ENCODE results near the gene IRAK2. TPM values are rescaled to one million over a fixed set of nuclear protein-coding genes. Genes with fewer than 3 reads are reported as not detected.
"Not testable (repeated sequence)": the region's sequence is repeated elsewhere in the genome, so short reads cannot be mapped to it uniquely, and the experiment has no call there.

The IRAK2 gene
- total RNA-seq, 1 donor from 2014 or later: 1.6 TPM

GRCh38 chr3:10263646-10264363 is 99.1 kb downstream of the IRAK2 start:
- H3K4me1 ChIP-seq (ENCODE audit: control insufficient read depth in 3 of 3, insufficient read depth in 3 of 3, low read length in 3 of 3): peaks cover 4 to 14% (median 6%) of the 10 kb centered on the region in 3 donors
- no peaks in the 10 kb centered on the region for H3K27me3 ChIP-seq (ENCODE audit: control insufficient read depth in 3 of 3, insufficient read depth in 3 of 3, low read length in 3 of 3)
- no peak overlapping the region for H3K27ac ChIP-seq (ENCODE audit: low read depth, low read length)
- peaks cover 0 to 35% (median 19%) of the 10 kb centered on the region in 3 donors for H3K36me3 ChIP-seq (ENCODE audit: control insufficient read depth in 3 of 3, insufficient read depth in 3 of 3, low read length in 3 of 3)
- H3K9ac ChIP-seq (ENCODE audit: low read depth in 1 of 3, low read length in 3 of 3): no peak overlapping the region
- no peaks in the 10 kb centered on the region for H3K9me3 ChIP-seq (ENCODE audit: control insufficient read depth in 3 of 3, low read length in 3 of 3)
- H3K4me3 ChIP-seq (ENCODE audit: low read length in 3 of 3): peak overlapping the region in 1 of 3 donors; percentile 8

GRCh38 chr3:10265833-10266232 is 101.1 kb downstream of the IRAK2 start:
- no peak overlapping the region for H3K4me3 ChIP-seq (ENCODE audit: low read length in 3 of 3)
- H3K27me3 ChIP-seq (ENCODE audit: control insufficient read depth in 3 of 3, insufficient read depth in 3 of 3, low read length in 3 of 3): no peaks in the 10 kb centered on the region
- H3K27ac ChIP-seq (ENCODE audit: low read depth, low read length): no peak overlapping the region
- no peaks in the 10 kb centered on the region for H3K9me3 ChIP-seq (ENCODE audit: control insufficient read depth in 3 of 3, low read length in 3 of 3)
- peaks cover 2 to 14% (median 14%) of the 10 kb centered on the region in 3 donors for H3K4me1 ChIP-seq (ENCODE audit: control insufficient read depth in 3 of 3, insufficient read depth in 3 of 3, low read length in 3 of 3)
- peaks cover 11 to 32% (median 19%) of the 10 kb centered on the region in 3 donors for H3K36me3 ChIP-seq (ENCODE audit: control insufficient read depth in 3 of 3, insufficient read depth in 3 of 3, low read length in 3 of 3)
- no peak overlapping the region for H3K9ac ChIP-seq (ENCODE audit: low read depth in 1 of 3, low read length in 3 of 3)

DNA sequence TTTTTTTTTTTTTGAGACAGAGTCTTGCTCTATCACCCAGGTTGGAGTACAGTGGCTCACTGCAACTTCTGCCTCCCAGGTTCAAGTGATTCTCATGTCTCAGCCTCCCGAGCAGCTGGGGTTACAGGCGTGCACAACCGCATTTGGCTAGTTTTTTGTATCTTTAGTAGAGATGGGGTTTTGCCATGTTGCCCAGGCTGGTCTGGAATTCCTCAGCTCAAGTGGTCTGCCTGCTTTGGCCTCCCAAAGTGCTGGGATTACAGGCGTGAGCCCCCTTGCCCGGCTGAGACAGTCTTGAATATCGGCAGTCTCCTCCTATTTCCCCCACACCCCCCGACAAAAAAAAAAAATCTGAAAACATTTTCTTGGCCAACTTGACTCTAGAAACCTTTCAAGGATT is 102.2 kb downstream of the IRAK2 start:
- H3K27me3 ChIP-seq (ENCODE audit: control insufficient read depth in 3 of 3, insufficient read depth in 3 of 3, low read length in 3 of 3); H3K4me3 ChIP-seq (ENCODE audit: low read length in 3 of 3); H3K9me3 ChIP-seq (ENCODE audit: control insufficient read depth in 3 of 3, low read length in 3 of 3); H3K27ac ChIP-seq (ENCODE audit: low read depth, low read length); H3K9ac ChIP-seq (ENCODE audit: low read depth in 1 of 3, low read length in 3 of 3): not testable (repeated sequence)
- H3K36me3 ChIP-seq (ENCODE audit: control insufficient read depth in 3 of 3, insufficient read depth in 3 of 3, low read length in 3 of 3): peaks cover 13 to 25% (median 21%) of the 10 kb centered on the region in 3 donors
- H3K4me1 ChIP-seq (ENCODE audit: control insufficient read depth in 3 of 3, insufficient read depth in 3 of 3, low read length in 3 of 3): peaks cover 2 to 14% (median 14%) of the 10 kb centered on the region in 3 donors

DNA sequence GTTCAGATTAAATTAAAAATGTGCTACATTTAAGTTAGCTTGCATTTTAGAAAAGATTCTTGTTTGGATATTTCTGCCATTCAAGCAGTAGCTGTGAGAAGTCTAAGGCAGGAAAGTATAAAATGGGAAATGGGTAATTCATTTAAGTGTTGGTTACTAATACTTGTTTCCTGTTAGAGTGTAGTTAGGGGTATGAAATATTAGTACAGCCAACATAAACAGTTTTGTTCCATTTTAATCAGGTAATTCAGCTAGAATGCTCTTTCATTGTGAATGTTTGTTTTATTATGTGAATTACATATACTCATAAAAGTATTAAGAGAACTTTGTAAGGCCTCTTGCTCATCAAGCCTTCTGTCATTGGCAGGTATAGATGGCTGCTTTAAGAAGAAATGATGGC is 103.4 kb downstream of the IRAK2 start:
- Histone ChIP-seq H3K9me3 (ENCODE audit: control insufficient read depth in 3 of 3, low read length in 3 of 3) (no peaks in the 10 kb centered on the region), H3K27ac (ENCODE audit: low read depth, low read length) (no peak overlapping the region), H3K9ac (ENCODE audit: low read depth in 1 of 3, low read length in 3 of 3) (no peak overlapping the region), H3K4me3 (ENCODE audit: low read length in 3 of 3) (no peak overlapping the region), H3K4me1 (ENCODE audit: control insufficient read depth in 3 of 3, insufficient read depth in 3 of 3, low read length in 3 of 3) (peaks cover 3 to 19% (median 15%) of the 10 kb centered on the region in 3 donors), H3K36me3 (ENCODE audit: control insufficient read depth in 3 of 3, insufficient read depth in 3 of 3, low read length in 3 of 3) (peaks cover 13 to 23% (median 21%) of the 10 kb centered on the region in 3 donors), H3K27me3 (ENCODE audit: control insufficient read depth in 3 of 3, insufficient read depth in 3 of 3, low read length in 3 of 3) (no peaks in the 10 kb centered on the region)

DNA sequence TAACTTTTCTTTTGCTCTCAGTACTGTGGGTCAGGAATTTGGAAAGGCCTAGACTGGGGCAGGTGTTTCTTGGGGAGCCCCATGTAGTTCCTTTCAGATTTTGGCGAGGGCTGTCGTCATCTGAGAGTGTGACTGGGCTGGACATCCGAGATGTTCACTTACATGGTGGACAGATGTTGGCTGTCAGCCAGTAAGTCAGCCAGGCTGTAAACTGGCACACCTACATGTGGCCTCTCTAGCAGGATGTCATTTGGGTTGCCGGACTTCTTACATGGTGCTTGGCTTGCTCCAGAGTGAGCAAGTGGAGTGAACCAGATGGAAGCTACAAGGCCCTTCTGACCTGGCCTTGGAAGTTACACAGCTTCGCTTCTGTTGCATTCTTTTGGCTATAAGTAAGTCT is 104.2 kb downstream of the IRAK2 start:
- Histone ChIP-seq H3K9me3 (ENCODE audit: control insufficient read depth in 3 of 3, low read length in 3 of 3) (no peaks in the 10 kb centered on the region), H3K27me3 (ENCODE audit: control insufficient read depth in 3 of 3, insufficient read depth in 3 of 3, low read length in 3 of 3) (no peaks in the 10 kb centered on the region), H3K4me3 (ENCODE audit: low read length in 3 of 3) (no peak overlapping the region), H3K36me3 (ENCODE audit: control insufficient read depth in 3 of 3, insufficient read depth in 3 of 3, low read length in 3 of 3) (peaks cover 13 to 21% (median 20%) of the 10 kb centered on the region in 3 donors), H3K4me1 (ENCODE audit: control insufficient read depth in 3 of 3, insufficient read depth in 3 of 3, low read length in 3 of 3) (peaks cover 11 to 26% (median 18%) of the 10 kb centered on the region in 3 donors), H3K9ac (ENCODE audit: low read depth in 1 of 3, low read length in 3 of 3) (no peak overlapping the region), H3K27ac (ENCODE audit: low read depth, low read length) (peak overlapping the region; percentile 32)

DNA sequence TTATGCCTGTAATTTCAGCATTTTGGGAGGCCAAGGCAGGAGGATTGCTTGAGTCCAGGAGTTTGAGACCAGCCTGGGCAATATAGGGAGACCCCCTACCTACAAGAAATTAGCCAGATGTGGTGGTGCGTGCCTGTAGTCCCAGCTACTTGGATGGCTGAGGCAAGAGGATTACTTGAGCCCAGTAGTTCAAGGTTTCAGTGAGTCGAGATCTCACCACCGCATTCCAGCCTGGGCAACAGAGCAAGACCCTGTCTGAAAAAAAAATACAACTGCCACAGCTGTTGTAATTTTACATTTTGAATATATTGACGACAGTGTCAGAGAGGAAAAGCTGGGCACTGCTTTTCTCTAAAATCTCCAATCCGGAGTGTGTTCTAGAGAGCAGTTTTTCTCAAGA is 104.7 kb downstream of the IRAK2 start:
- Histone ChIP-seq H3K4me1 (ENCODE audit: control insufficient read depth in 3 of 3, insufficient read depth in 3 of 3, low read length in 3 of 3) (peaks cover 14 to 32% (median 22%) of the 10 kb centered on the region in 3 donors), H3K9ac (ENCODE audit: low read depth in 1 of 3, low read length in 3 of 3) (no peak overlapping the region), H3K9me3 (ENCODE audit: control insufficient read depth in 3 of 3, low read length in 3 of 3) (no peaks in the 10 kb centered on the region), H3K36me3 (ENCODE audit: control insufficient read depth in 3 of 3, insufficient read depth in 3 of 3, low read length in 3 of 3) (peaks cover 13 to 21% (median 17%) of the 10 kb centered on the region in 3 donors), H3K27ac (ENCODE audit: low read depth, low read length) (no peak overlapping the region), H3K27me3 (ENCODE audit: control insufficient read depth in 3 of 3, insufficient read depth in 3 of 3, low read length in 3 of 3) (no peaks in the 10 kb centered on the region), H3K4me3 (ENCODE audit: low read length in 3 of 3) (no peak overlapping the region)

GRCh38 chr3:10272476-10272875 is 107.8 kb downstream of the IRAK2 start:
- not testable (repeated sequence) for H3K9ac ChIP-seq (ENCODE audit: low read depth in 1 of 3, low read length in 3 of 3); H3K27me3 ChIP-seq (ENCODE audit: control insufficient read depth in 3 of 3, insufficient read depth in 3 of 3, low read length in 3 of 3); H3K9me3 ChIP-seq (ENCODE audit: control insufficient read depth in 3 of 3, low read length in 3 of 3); H3K27ac ChIP-seq (ENCODE audit: low read depth, low read length); H3K4me3 ChIP-seq (ENCODE audit: low read length in 3 of 3)
- peaks cover 19 to 33% (median 19%) of the 10 kb centered on the region in 3 donors for H3K4me1 ChIP-seq (ENCODE audit: control insufficient read depth in 3 of 3, insufficient read depth in 3 of 3, low read length in 3 of 3)
- peaks cover 15 to 31% (median 19%) of the 10 kb centered on the region in 3 donors for H3K36me3 ChIP-seq (ENCODE audit: control insufficient read depth in 3 of 3, insufficient read depth in 3 of 3, low read length in 3 of 3)

GRCh38 chr3:10272977-10273376 is 108.3 kb downstream of the IRAK2 start:
- Histone ChIP-seq H3K27ac (ENCODE audit: low read depth, low read length) (no peak overlapping the region), H3K9me3 (ENCODE audit: control insufficient read depth in 3 of 3, low read length in 3 of 3) (no peaks in the 10 kb centered on the region), H3K36me3 (ENCODE audit: control insufficient read depth in 3 of 3, insufficient read depth in 3 of 3, low read length in 3 of 3) (peaks cover 17 to 34% (median 22%) of the 10 kb centered on the region in 3 donors), H3K4me1 (ENCODE audit: control insufficient read depth in 3 of 3, insufficient read depth in 3 of 3, low read length in 3 of 3) (peaks cover 19 to 33% (median 19%) of the 10 kb centered on the region in 3 donors), H3K9ac (ENCODE audit: low read depth in 1 of 3, low read length in 3 of 3) (no peak overlapping the region), H3K27me3 (ENCODE audit: control insufficient read depth in 3 of 3, insufficient read depth in 3 of 3, low read length in 3 of 3) (no peaks in the 10 kb centered on the region), H3K4me3 (ENCODE audit: low read length in 3 of 3) (no peak overlapping the region)

DNA sequence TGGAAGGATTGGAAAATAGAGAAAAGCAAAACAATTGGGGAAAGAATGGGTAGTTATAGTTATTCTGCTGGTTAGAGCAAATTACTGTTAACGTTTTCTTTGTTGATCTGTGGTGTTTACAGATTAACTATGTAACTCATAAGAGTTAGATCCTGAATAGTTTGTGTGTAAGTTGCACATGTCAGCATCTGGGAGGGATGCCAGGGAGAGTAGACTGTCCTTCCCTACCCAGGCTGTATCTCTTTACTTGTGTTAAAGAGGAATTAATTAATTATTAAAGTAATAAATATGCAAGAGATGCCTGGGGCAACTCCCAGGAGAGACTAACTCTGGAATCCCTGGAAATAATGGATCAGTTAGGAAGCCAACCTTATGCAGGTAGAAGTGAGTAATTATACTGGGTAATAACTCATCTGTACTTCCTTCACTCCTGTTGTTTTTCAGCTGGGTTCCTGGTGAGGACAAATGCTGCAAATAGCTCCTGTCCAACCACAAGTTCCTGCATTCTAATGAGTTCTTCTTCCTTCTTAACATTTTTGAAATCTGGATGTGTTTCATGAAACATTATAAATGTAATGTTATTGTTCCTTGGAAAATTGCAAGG is 109.1 kb downstream of the IRAK2 start:
- Histone ChIP-seq H3K4me3 (ENCODE audit: low read length in 3 of 3) (no peak overlapping the region), H3K27me3 (ENCODE audit: control insufficient read depth in 3 of 3, insufficient read depth in 3 of 3, low read length in 3 of 3) (no peaks in the 10 kb centered on the region), H3K27ac (ENCODE audit: low read depth, low read length) (no peak overlapping the region), H3K4me1 (ENCODE audit: control insufficient read depth in 3 of 3, insufficient read depth in 3 of 3, low read length in 3 of 3) (peaks cover 15 to 26% (median 19%) of the 10 kb centered on the region in 3 donors), H3K9me3 (ENCODE audit: control insufficient read depth in 3 of 3, low read length in 3 of 3) (no peaks in the 10 kb centered on the region), H3K9ac (ENCODE audit: low read depth in 1 of 3, low read length in 3 of 3) (no peak overlapping the region), H3K36me3 (ENCODE audit: control insufficient read depth in 3 of 3, insufficient read depth in 3 of 3, low read length in 3 of 3) (peaks cover 26 to 38% (median 29%) of the 10 kb centered on the region in 3 donors)

DNA sequence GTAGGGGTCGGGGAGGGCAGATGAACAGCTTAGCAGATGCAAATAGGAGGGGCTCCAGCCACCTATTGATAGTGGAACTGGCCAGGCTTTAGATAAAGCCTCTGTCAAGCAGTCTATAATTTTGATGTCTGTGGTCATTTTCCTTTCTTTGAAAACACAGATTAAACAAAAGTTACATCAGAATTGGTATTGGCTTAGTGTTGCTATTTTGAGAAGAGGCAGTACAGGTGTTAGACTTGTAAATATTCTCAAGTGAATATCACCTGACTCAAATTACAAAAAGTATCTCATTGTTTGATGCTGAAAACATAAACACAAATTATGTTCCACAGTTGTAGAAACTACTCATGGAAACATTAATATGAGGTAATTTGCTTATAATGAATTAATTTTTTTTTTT is 109.9 kb downstream of the IRAK2 start:
- no peak overlapping the region for H3K9ac ChIP-seq (ENCODE audit: low read depth in 1 of 3, low read length in 3 of 3)
- H3K9me3 ChIP-seq (ENCODE audit: control insufficient read depth in 3 of 3, low read length in 3 of 3): no peaks in the 10 kb centered on the region
- H3K36me3 ChIP-seq (ENCODE audit: control insufficient read depth in 3 of 3, insufficient read depth in 3 of 3, low read length in 3 of 3): peaks cover 26 to 44% (median 35%) of the 10 kb centered on the region in 3 donors
- no peaks in the 10 kb centered on the region for H3K27me3 ChIP-seq (ENCODE audit: control insufficient read depth in 3 of 3, insufficient read depth in 3 of 3, low read length in 3 of 3)
- no peak overlapping the region for H3K4me3 ChIP-seq (ENCODE audit: low read length in 3 of 3)
- no peak overlapping the region for H3K27ac ChIP-seq (ENCODE audit: low read depth, low read length)
- H3K4me1 ChIP-seq (ENCODE audit: control insufficient read depth in 3 of 3, insufficient read depth in 3 of 3, low read length in 3 of 3): peaks cover 15 to 22% (median 19%) of the 10 kb centered on the region in 3 donors

All from skeletal muscle tissue (tissue), 4 donors.